Right lobe of liver (tissue), 6 donors: ENCODE measurements around the gene RPL39L. TPM values are rescaled to one million over a fixed set of nuclear protein-coding genes. Genes with fewer than 3 reads are reported as not detected.

ENCODE experiments used
- ATAC-seq, 4 donors: fragments of 200-7000 bp; cut with Tn5 transposase; one replicate each; pipeline ENCODE4 v1.9.1; 2020; ENCODE audit warnings: mild to moderate bottlenecking in 4 of 4, moderate library complexity in 4 of 4
- DNase-seq, 3 donors: peaks; one replicate each; pipeline ENCODE4 v3.0.0-alpha.2; 2020
- H3K27ac ChIP-seq, 3 donors: fragments of 200-600 bp; one replicate each; pipeline ENCODE4 v1.8.0; 2022
- H3K27me3 ChIP-seq, 2 donors: fragments of 200-600 bp; one replicate each; pipeline ENCODE4 v1.8.0; 2022
- H3K36me3 ChIP-seq, 4 donors: fragments of 200-600 bp; sonication (generic) in 1 of 4; one replicate each; pipeline versions ENCODE4 v1.5.1 to v1.8.0; 2017 to 2022; ENCODE audit warnings: control low read depth in 1 of 4
- H3K4me1 ChIP-seq, 4 donors: fragments of 200-600 bp; sonication (generic) in 1 of 4; one replicate each; pipeline versions ENCODE4 v1.5.1 to v1.8.0; 2017 to 2022; ENCODE audit warnings: control low read depth in 1 of 4
- H3K4me3 ChIP-seq, 3 donors: fragments of 200-600 bp; one replicate each; pipeline ENCODE4 v1.8.0; 2022
- H3K9me3 ChIP-seq, 4 donors: fragments of 200-600 bp; sonication (generic) in 1 of 4; one replicate each; pipeline versions ENCODE4 v1.5.1 to v1.8.0; 2017 to 2022; ENCODE audit warnings: control low read depth in 1 of 4
- POLR2A ChIP-seq: fragments of 450-650 bp; IDR thresholded peaks from one replicate; pipeline ENCODE4 v1.6.1; 2017; ENCODE audit warnings: antibody characterized with exemption, mild to moderate bottlenecking
- WGBS: methylation state at CpG from one replicate; pipeline ENCODE4 v1.1.6; 2018; ENCODE audit warnings: low coverage, low lambda C conversion rate; ENCODE audit not compliant: insufficient coverage; ENCODE audit errors: missing lambda C conversion rate; 5-methylcytosine and 5-hydroxymethylcytosine counted together
- intact Hi-C, 2 donors: fragments of 100-400 bp; cut with DNase I; formaldehyde crosslinking; loops; one replicate each; pipeline versions ENCODE4 v1.11.2 to v1.14.1; 2022
- total RNA-seq, 6 experiments: library from RNA; depleted of rRNA in 2 of 6; stranded (reverse); fragments of >200 nt in 2 of 6; fragmentation: NEBNext Ultra II Directional in 3 of 6; extraction: Animal tissue kit (Norgen Biotek cat#: 25700) in 3 of 6; gene quantifications; one replicate each; pipeline versions ENCODE4 v1.1.0 to v1.2.4, GENCODE V29; 2016 to 2023
- TF ChIP-seq, protein P1 (sequence below), 4 donors: fragments of 200-600 bp in 3 of 4; fragments of 450-650 bp in 1 of 4; IDR thresholded peaks; one replicate each; pipeline versions ENCODE4 v1.5.1 to v1.8.0; 2016 to 2022; ENCODE audit warnings: antibody characterized with exemption in 4 of 4, mild to moderate bottlenecking in 2 of 4
- donor health status: DM: no; HTN: yes; CAD: no.
- donor health status: DM: no; HTN: no; CAD: no.
- donor health status: DM: no; HTN: no; CAD: no.
- donor health status: DM: no; HTN: yes; CAD: no.
- donor health status: DM: no; HTN: yes; CAD: no.

Gene RPL39L
- total RNA-seq, 6 experiments from 2014 or later = 1.2 to 10.5 (median 2.9) TPM

DNA sequence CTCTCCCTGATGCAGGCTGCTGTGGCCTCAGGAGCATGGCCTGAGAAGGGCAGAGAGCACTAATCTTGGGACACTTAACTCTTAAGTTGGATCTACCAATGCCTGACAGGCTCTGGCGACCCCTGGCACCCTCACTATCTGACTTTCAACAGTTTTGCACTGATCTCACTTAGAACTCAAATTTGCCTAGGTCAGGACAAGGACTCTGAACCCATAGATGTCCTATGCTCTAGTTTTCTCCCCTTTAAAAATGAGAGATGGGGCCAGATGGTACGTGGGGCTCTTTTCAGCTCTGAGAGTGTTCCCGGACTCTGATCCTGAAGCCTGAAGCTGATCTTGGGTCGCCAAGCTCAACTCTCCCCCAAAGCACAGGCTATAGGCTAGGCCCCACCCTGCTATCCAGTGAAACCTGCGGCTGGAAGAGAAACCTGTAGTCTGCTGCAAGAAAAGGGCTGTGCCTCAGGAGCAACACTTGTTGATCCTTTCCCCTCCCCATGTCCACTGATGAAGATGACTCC is 65.7 kb downstream of the RPL39L start:
- Histone ChIP-seq H3K27ac (no peak overlapping the region), H3K36me3 (peaks cover 14 to 92% (median 43%) of the 10 kb centered on the region in 4 donors), H3K4me3 (no peak overlapping the region), H3K4me1 (no peaks in the 10 kb centered on the region), H3K9me3 (no peaks in the 10 kb centered on the region), H3K27me3 (no peaks in the 10 kb centered on the region)
- TF ChIP-seq POLR2A = no peak
- TF ChIP-seq, protein P1, sequence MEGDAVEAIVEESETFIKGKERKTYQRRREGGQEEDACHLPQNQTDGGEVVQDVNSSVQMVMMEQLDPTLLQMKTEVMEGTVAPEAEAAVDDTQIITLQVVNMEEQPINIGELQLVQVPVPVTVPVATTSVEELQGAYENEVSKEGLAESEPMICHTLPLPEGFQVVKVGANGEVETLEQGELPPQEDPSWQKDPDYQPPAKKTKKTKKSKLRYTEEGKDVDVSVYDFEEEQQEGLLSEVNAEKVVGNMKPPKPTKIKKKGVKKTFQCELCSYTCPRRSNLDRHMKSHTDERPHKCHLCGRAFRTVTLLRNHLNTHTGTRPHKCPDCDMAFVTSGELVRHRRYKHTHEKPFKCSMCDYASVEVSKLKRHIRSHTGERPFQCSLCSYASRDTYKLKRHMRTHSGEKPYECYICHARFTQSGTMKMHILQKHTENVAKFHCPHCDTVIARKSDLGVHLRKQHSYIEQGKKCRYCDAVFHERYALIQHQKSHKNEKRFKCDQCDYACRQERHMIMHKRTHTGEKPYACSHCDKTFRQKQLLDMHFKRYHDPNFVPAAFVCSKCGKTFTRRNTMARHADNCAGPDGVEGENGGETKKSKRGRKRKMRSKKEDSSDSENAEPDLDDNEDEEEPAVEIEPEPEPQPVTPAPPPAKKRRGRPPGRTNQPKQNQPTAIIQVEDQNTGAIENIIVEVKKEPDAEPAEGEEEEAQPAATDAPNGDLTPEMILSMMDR (IDR thresholded peaks at IDR 0.05) = no peak
- intact Hi-C loops = no loop called here
- WGBS = 61% methylated on average over 5 of the region's 5 CpGs
- ATAC-seq (peak in 1 of 4 donors; percentile 4), DNase-seq (no peak)

DNA sequence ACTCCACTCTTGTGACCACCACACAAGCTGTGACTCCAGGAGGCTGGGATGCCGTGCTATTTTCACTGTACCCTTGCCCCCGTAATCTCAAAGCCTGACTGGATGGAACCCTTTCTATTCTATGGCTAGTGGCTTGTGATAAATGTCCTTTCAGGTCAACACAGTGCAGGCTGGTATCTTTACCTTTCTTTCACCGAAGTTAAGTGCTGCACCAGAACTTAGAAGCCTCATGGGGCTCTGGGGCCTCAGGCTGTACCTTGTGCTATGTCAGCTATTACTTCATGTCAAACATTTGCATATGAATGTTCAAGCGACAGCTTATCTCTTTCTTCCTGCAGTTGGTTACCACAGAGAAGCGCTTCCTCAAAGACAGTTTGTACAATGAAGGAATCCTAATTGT is 66.8 kb downstream of the RPL39L start:
- WGBS = 53% methylated on average over 4 of the region's 5 CpGs
- TF ChIP-seq, protein P1 (IDR thresholded peaks at IDR 0.05) = no peak
- TF ChIP-seq POLR2A = no peak
- no peaks in the 10 kb centered on the region for H3K4me1 ChIP-seq
- no peaks in the 10 kb centered on the region for H3K9me3 ChIP-seq
- intact Hi-C loops = no loop called here
- DNase-seq (no peak), ATAC-seq (no peak)
- no peaks in the 10 kb centered on the region for H3K27me3 ChIP-seq
- no peak overlapping the region for H3K27ac ChIP-seq
- H3K36me3 ChIP-seq = peaks cover 14 to 88% (median 45%) of the 10 kb centered on the region in 4 donors
- H3K4me3 ChIP-seq = no peak overlapping the region

DNA sequence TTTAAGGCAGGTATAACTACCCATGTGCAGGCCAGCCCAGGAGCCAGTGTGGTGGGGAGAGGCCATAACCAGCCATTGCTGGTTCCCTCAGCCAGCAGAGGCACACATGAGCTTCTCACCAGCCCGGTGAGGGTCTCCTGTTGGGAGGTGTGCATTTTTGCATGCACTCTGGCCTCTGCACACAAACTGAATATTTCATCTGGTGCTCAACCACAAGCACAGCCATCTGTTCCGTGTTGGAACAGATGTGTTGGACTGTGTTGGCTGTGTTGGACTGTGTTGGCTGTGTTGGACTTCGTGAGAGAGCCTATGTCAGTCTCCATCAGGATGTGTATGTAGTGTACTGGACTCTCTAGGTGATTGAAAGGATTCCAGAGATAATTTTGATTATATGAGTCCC is 67.2 kb downstream of the RPL39L start:
- no peaks in the 10 kb centered on the region for H3K27me3 ChIP-seq
- no peak for TF ChIP-seq POLR2A
- TF ChIP-seq, protein P1 (IDR thresholded peaks at IDR 0.05) = no peak
- H3K27ac ChIP-seq = no peak overlapping the region
- DNase-seq (no peak), ATAC-seq (no peak)
- H3K4me3 ChIP-seq = no peak overlapping the region
- H3K4me1 ChIP-seq = no peaks in the 10 kb centered on the region
- intact Hi-C loops = no loop called here
- peaks cover 14 to 86% (median 46%) of the 10 kb centered on the region in 4 donors for H3K36me3 ChIP-seq
- 93% methylated on average over 2 of the region's 3 CpGs for WGBS
- H3K9me3 ChIP-seq = no peaks in the 10 kb centered on the region

Other genes starting within 250 kb of the RPL39L start
- 100 to 1,000 TPM; 389 to 574 (median 483) TPM for gene ST6GAL1, start 209.0 kb downstream of the RPL39L start, total RNA-seq
- not detected for gene RTP1, start 58.0 kb upstream of the RPL39L start, total RNA-seq
- gene MASP1, start 152.2 kb upstream of the RPL39L start, total RNA-seq = 100 to 1,000 TPM in 5 of 6 experiments, 10 to 100 TPM in 1; 84.6 to 146 (median 114) TPM
- gene RTP4, start 228.9 kb upstream of the RPL39L start, total RNA-seq = 1 to 10 TPM in 5 of 6 experiments, under 1 TPM in 1; 0.92 to 3.2 (median 2.0) TPM